Liver (tissue), 9 donors: ENCODE measurements around the gene LEMD1. TPM values are rescaled to one million over a fixed set of nuclear protein-coding genes. Genes with fewer than 3 reads are reported as not detected.

Source experiments
- DNase-seq: peaks from one replicate; pipeline ENCODE4 v3.0.0-alpha.2; 2017; ENCODE audit warnings: low spot score
- H3K27ac ChIP-seq, 2 donors: one replicate each; pipeline ENCODE4 v1.7.0; 2013; ENCODE audit warnings: inconsistent platforms in 2 of 2, low read length in 2 of 2, control low read depth in 1 of 2, low read depth in 1 of 2, mild to moderate bottlenecking in 1 of 2
- H3K27me3 ChIP-seq, 4 donors: one replicate each; pipeline versions ENCODE4 v1.6.1 to v1.7.0; 2013; ENCODE audit warnings: low read length in 3 of 4, inconsistent platforms in 1 of 4, mild to moderate bottlenecking in 1 of 4, moderate library complexity in 1 of 4; ENCODE audit not compliant: control insufficient read depth in 4 of 4, insufficient read depth in 4 of 4
- H3K36me3 ChIP-seq, 4 donors: one replicate each; pipeline versions ENCODE4 v1.6.1 to v1.7.0; 2013; ENCODE audit warnings: low read length in 3 of 4, mild to moderate bottlenecking in 3 of 4, low read depth in 1 of 4, moderate library complexity in 1 of 4; ENCODE audit not compliant: control insufficient read depth in 4 of 4, insufficient read depth in 3 of 4
- H3K4me1 ChIP-seq, 4 donors: one replicate each; pipeline versions ENCODE4 v1.6.1 to v1.7.0; 2013; ENCODE audit warnings: low read length in 3 of 4, mild to moderate bottlenecking in 3 of 4, moderate library complexity in 1 of 4; ENCODE audit not compliant: control insufficient read depth in 4 of 4, insufficient read depth in 4 of 4
- H3K4me3 ChIP-seq, 3 donors: one replicate each; pipeline versions ENCODE4 v1.6.1 to v1.7.0; 2013; ENCODE audit warnings: low read length in 3 of 3, control low read depth in 1 of 3, low read depth in 1 of 3, mild to moderate bottlenecking in 1 of 3
- H3K9ac ChIP-seq, 2 donors: one replicate each; pipeline ENCODE4 v1.7.0; 2013; ENCODE audit warnings: low read length in 2 of 2, mild to moderate bottlenecking in 2 of 2, moderate library complexity in 2 of 2, control low read depth in 1 of 2, low read depth in 1 of 2
- H3K9me3 ChIP-seq, 4 donors: one replicate each; pipeline versions ENCODE4 v1.6.1 to v1.7.0; 2013; ENCODE audit warnings: low read length in 3 of 4; ENCODE audit not compliant: control insufficient read depth in 4 of 4
- HNF4A ChIP-seq, 2 donors: conservative IDR thresholded peaks; 2 replicates each; pipeline ENCODE4 v1.6.1; 2016; ENCODE audit warnings: antibody characterized with exemption in 2 of 2, mild to moderate bottlenecking in 2 of 2
- HNF4G ChIP-seq: IDR thresholded peaks from 2 replicates; pipeline ENCODE4 v1.6.1; 2016; ENCODE audit warnings: antibody characterized with exemption
- JUND ChIP-seq, 2 donors: IDR thresholded peaks; 2 replicates each; pipeline ENCODE4 v1.6.1; 2016; ENCODE audit warnings: antibody characterized with exemption in 2 of 2
- SP1 ChIP-seq: IDR thresholded peaks from 2 replicates; pipeline ENCODE4 v1.6.1; 2018; ENCODE audit warnings: antibody characterized with exemption, mild to moderate bottlenecking
- TAF1 ChIP-seq: conservative IDR thresholded peaks from 2 replicates; pipeline ENCODE4 v1.6.1; 2016; ENCODE audit warnings: antibody characterized with exemption, mild to moderate bottlenecking
- YY1 ChIP-seq: IDR thresholded peaks from 2 replicates; pipeline ENCODE4 v1.6.1; 2016; ENCODE audit warnings: antibody characterized with exemption, mild to moderate bottlenecking
- WGBS: extraction: QIAGEN DNeasy Blood & Tissue Kit; methylation state at CpG from one replicate; pipeline ENCODE4 v1.1.7; 2013; 5-methylcytosine and 5-hydroxymethylcytosine counted together
- polyA plus RNA-seq, 2 donors: library from polyadenylated mRNA; stranded (reverse) in 1 of 2; unstranded in 1 of 2; fragments of 200-250 nt in 1 of 2; fragments of >200 nt in 1 of 2; fragmentation: Nextera tagmentation in 1 of 2; extraction: Ambion mirVana in 1 of 2; gene quantifications; one replicate each; pipeline versions ENCODE4 v1.2.1 to v1.2.3, GENCODE V29; 2013 to 2015
- total RNA-seq, 2 donors: library from RNA; depleted of rRNA; stranded (reverse); fragments of >200 nt; gene quantifications; one replicate each; pipeline ENCODE4 v1.2.3, GENCODE V29; 2014
- TF ChIP-seq, protein P1 (sequence below): fragments of 150-350 bp; IDR thresholded peaks from 2 replicates; pipeline ENCODE4 v1.5.1; 2017; ENCODE audit warnings: improper control_type of control experiment, low read depth, low read length; ENCODE audit not compliant: missing input control
- TF ChIP-seq, protein P2 (sequence below): IDR thresholded peaks from 2 replicates; pipeline ENCODE4 v1.6.1; 2016; ENCODE audit warnings: antibody characterized with exemption, mild to moderate bottlenecking
- donor health status: healthy.
- donor health status: healthy.
- donor health status: healthy.
- donor health status: healthy.
- donor health status: healthy.

LEMD1 gene
- total and polyA plus RNA-seq, 4 donors: not detected

DNA sequence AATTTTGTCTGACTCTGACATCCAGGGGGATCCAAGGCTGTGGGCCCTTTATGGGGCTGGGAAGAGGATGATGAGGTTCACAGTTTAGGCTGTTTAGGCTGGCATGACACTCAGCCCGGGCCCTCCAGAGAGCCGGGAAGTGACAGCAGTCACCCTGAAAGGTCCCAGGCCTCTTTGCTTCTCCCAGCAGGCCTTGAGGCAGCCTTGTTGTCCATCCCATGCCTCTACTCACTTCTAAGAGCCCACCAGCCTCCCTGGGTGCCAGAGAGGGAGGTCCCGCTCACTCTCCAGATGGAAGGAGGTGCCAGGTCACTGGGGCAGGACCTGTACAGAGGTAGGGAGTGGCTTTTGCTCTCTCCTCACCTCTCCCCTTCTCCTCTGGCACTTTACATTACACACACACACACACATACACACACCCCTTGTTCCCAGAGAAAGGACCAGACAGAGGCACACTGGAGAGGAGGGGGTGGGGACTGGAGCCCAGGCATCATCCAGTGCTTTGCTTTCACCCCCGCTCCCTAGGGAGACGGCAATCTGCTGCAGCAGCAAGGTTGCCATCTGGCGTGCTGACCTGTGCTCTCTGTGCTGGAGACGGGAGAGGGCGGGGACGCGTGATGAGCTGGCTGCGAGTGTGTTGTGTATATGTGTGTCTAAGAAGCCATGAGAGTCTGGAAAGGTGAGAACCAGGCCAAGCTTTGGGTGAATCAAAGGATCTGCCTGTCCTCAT is 69.7 kb downstream of the LEMD1 start:
- Histone ChIP-seq H3K27me3 (peaks cover 0 to 9% (median 2%) of the 10 kb centered on the region in 4 donors), H3K9me3 (no peaks in the 10 kb centered on the region), H3K4me1 (no peaks in the 10 kb centered on the region), H3K36me3 (no peaks in the 10 kb centered on the region), H3K9ac (no peak overlapping the region), H3K27ac (no peak overlapping the region), H3K4me3 (no peak overlapping the region)
- DNase-seq: no peak
- TF ChIP-seq TAF1: no peak
- TF ChIP-seq JUND (IDR thresholded peaks at IDR 0.05): no peak
- TF ChIP-seq, protein P1, sequence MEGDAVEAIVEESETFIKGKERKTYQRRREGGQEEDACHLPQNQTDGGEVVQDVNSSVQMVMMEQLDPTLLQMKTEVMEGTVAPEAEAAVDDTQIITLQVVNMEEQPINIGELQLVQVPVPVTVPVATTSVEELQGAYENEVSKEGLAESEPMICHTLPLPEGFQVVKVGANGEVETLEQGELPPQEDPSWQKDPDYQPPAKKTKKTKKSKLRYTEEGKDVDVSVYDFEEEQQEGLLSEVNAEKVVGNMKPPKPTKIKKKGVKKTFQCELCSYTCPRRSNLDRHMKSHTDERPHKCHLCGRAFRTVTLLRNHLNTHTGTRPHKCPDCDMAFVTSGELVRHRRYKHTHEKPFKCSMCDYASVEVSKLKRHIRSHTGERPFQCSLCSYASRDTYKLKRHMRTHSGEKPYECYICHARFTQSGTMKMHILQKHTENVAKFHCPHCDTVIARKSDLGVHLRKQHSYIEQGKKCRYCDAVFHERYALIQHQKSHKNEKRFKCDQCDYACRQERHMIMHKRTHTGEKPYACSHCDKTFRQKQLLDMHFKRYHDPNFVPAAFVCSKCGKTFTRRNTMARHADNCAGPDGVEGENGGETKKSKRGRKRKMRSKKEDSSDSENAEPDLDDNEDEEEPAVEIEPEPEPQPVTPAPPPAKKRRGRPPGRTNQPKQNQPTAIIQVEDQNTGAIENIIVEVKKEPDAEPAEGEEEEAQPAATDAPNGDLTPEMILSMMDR: no peak
- 78% methylated on average over 11 of the region's 11 CpGs for whole genome bisulfite sequencing

DNA sequence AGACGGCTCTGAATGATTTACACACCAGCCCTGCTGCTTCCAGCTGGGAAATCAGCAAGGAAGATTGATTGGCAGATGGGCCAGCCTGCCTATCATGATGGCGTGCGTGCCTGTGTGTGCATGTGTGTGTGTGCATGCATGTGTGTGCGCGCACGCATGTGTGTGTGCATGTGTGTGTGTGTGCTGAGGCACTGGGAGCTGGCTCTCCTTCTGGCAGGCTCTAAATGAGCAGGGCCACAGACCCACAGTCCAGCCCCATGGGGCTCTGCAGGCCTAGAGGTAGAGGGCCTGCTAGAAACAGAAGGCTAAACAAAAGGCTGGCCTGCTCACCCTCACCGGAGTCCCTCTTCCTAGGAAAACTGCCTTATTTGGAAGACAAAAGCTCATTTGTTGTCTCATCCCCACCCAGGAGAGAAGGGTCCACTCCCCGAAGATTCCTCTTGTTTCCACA is 71.1 kb downstream of the LEMD1 start:
- H3K9ac ChIP-seq: no peak overlapping the region
- no peak overlapping the region for H3K27ac ChIP-seq
- H3K4me1 ChIP-seq: no peaks in the 10 kb centered on the region
- DNase-seq: no peak
- no peak overlapping the region for H3K4me3 ChIP-seq
- 86% methylated on average over 8 of the region's 8 CpGs for WGBS
- no peaks in the 10 kb centered on the region for H3K9me3 ChIP-seq
- peaks cover 0 to 14% (median 4%) of the 10 kb centered on the region in 4 donors for H3K27me3 ChIP-seq
- no peaks in the 10 kb centered on the region for H3K36me3 ChIP-seq
- TF ChIP-seq HNF4G (no peak), HNF4A (conservative IDR thresholded peaks at IDR 0.05) (no peak), SP1 (no peak), YY1 (no peak)

DNA sequence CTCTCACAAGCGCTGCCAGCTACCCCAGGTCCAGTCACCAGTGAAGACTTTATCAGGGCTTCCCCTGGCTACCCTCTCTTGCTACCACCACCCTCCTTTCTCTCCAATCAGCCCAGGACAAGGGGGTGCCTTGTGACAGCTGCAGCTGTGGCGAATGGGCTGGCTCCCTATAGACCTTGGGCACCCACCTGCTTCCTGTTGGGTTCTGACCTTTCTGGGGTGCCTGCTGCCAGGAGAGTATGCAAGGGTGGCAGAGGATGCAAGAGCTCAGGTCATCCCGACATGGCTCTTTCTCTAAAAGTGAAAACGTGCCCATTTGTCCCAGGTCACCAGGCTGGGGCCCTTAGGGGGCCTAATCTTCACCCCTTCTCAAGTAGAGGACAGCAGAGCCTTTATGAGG is 71.7 kb downstream of the LEMD1 start:
- H3K27me3 ChIP-seq: peaks cover 0 to 13% (median 4%) of the 10 kb centered on the region in 4 donors
- DNase-seq: no peak
- TF ChIP-seq, protein P2, sequence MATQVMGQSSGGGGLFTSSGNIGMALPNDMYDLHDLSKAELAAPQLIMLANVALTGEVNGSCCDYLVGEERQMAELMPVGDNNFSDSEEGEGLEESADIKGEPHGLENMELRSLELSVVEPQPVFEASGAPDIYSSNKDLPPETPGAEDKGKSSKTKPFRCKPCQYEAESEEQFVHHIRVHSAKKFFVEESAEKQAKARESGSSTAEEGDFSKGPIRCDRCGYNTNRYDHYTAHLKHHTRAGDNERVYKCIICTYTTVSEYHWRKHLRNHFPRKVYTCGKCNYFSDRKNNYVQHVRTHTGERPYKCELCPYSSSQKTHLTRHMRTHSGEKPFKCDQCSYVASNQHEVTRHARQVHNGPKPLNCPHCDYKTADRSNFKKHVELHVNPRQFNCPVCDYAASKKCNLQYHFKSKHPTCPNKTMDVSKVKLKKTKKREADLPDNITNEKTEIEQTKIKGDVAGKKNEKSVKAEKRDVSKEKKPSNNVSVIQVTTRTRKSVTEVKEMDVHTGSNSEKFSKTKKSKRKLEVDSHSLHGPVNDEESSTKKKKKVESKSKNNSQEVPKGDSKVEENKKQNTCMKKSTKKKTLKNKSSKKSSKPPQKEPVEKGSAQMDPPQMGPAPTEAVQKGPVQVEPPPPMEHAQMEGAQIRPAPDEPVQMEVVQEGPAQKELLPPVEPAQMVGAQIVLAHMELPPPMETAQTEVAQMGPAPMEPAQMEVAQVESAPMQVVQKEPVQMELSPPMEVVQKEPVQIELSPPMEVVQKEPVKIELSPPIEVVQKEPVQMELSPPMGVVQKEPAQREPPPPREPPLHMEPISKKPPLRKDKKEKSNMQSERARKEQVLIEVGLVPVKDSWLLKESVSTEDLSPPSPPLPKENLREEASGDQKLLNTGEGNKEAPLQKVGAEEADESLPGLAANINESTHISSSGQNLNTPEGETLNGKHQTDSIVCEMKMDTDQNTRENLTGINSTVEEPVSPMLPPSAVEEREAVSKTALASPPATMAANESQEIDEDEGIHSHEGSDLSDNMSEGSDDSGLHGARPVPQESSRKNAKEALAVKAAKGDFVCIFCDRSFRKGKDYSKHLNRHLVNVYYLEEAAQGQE: no peak
- no peak overlapping the region for H3K4me3 ChIP-seq
- H3K9me3 ChIP-seq: no peaks in the 10 kb centered on the region
- H3K36me3 ChIP-seq: no peaks in the 10 kb centered on the region
- 75% methylated on average over 4 of the region's 4 CpGs for WGBS
- H3K4me1 ChIP-seq: no peaks in the 10 kb centered on the region
- H3K9ac ChIP-seq: no peak overlapping the region
- no peak overlapping the region for H3K27ac ChIP-seq
